Measurements from ENCODE around the gene NR1H3.

The NR1H3 gene

GRCh38 chr11:47269829-47270305 is 12.1 kb downstream of the NR1H3 start, which contains the start of gene MADD:
Gene MADD, plus strand, starts transcription at chr11:47270133.
- Histone ChIP-seq H3K4me2 (ENCODE audit: low read length) (peak within 1 kb of the TSS; percentile 76), H3K27me3 (ENCODE audit: insufficient read depth, low read length) (no peaks in the 10 kb centered on the region), H3K9ac (ENCODE audit: low read length) (peak within 1 kb of the TSS; percentile 85), H2AK5ac (ENCODE audit: low read length) (peak within 1 kb of the TSS; percentile 6), H3K79me1 (ENCODE audit: low read length) (peaks cover 17% of the 10 kb centered on the region), H3K27ac (ENCODE audit: low read depth, low read length) (peak within 1 kb of the TSS; percentile 95), H4K12ac (ENCODE audit: low read depth, low read length) (peak within 1 kb of the TSS; percentile 92), H3K4me1 (ENCODE audit: control insufficient read depth in 1 of 2, insufficient read depth in 2 of 2, low read length in 2 of 2) (peaks cover 15 to 23% of the 10 kb centered on the region in 2 experiments), H2BK120ac (ENCODE audit: insufficient read depth, low read length, poor library complexity) (peak within 1 kb of the TSS; percentile 84), H3K4ac (ENCODE audit: low read depth, low read length) (peak within 1 kb of the TSS; percentile 87), H2AFZ (ENCODE audit: insufficient read depth, low read length, poor library complexity) (peak within 1 kb of the TSS; percentile 86), H3K4me3 (ENCODE audit: low read depth, low read length) (peak within 1 kb of the TSS; percentile 86), H3K9me3 (ENCODE audit: insufficient read depth, low read depth, low read length) (no peaks in the 10 kb centered on the region), H3K23ac (ENCODE audit: low read length) (no peak within 1 kb of the TSS), H2BK5ac (ENCODE audit: low read depth, low read length, poor library complexity) (peak within 1 kb of the TSS; percentile 99), H4K91ac (ENCODE audit: low read depth, low read length) (peak within 1 kb of the TSS; percentile 94), H2BK12ac (ENCODE audit: low read length) (peak within 1 kb of the TSS; percentile 82), H3K18ac (ENCODE audit: low read length) (peak within 1 kb of the TSS; percentile 96), H3K36me3 (ENCODE audit: control insufficient read depth in 1 of 2, insufficient read depth in 2 of 2, low read length in 2 of 2) (peaks cover 5 to 6% of the 10 kb centered on the region in 2 experiments), H3K14ac (ENCODE audit: low read length) (peak within 1 kb of the TSS; percentile 85), H4K8ac (ENCODE audit: low read depth, low read length) (peak within 1 kb of the TSS; percentile 97), H3K79me2 (ENCODE audit: control insufficient read depth, insufficient read depth, low read length, poor library complexity) (peaks cover 5% of the 10 kb centered on the region)
- WGBS (ENCODE audit: extremely low coverage, insufficient coverage, insufficient read length): no CpG with 5 or more reads among the region's 57 CpGs
- DNase-seq: peak; percentile 49 to 66

GRCh38 chr11:47270331-47271271 is 12.8 kb downstream of the NR1H3 start:
- Histone ChIP-seq H3K4ac (ENCODE audit: low read depth, low read length) (peak overlapping the region; percentile 41), H3K14ac (ENCODE audit: low read length) (no peak overlapping the region), H2BK5ac (ENCODE audit: low read depth, low read length, poor library complexity) (peak overlapping the region; percentile 99), H3K79me1 (ENCODE audit: low read length) (peaks cover 17% of the 10 kb centered on the region), H3K9me3 (ENCODE audit: insufficient read depth, low read depth, low read length) (no peaks in the 10 kb centered on the region), H4K91ac (ENCODE audit: low read depth, low read length) (peak overlapping the region; percentile 94), H3K18ac (ENCODE audit: low read length) (peak overlapping the region; percentile 87), H4K8ac (ENCODE audit: low read depth, low read length) (peak overlapping the region; percentile 72), H3K4me1 (ENCODE audit: control insufficient read depth in 1 of 2, insufficient read depth in 2 of 2, low read length in 2 of 2) (peaks cover 15 to 22% of the 10 kb centered on the region in 2 experiments), H2BK120ac (ENCODE audit: insufficient read depth, low read length, poor library complexity) (no peak overlapping the region), H3K79me2 (ENCODE audit: control insufficient read depth, insufficient read depth, low read length, poor library complexity) (peaks cover 5% of the 10 kb centered on the region), H3K9ac (ENCODE audit: low read length) (peak overlapping the region; percentile 78), H2AK5ac (ENCODE audit: low read length) (no peak overlapping the region), H3K23ac (ENCODE audit: low read length) (no peak overlapping the region), H2BK12ac (ENCODE audit: low read length) (no peak overlapping the region), H3K27ac (ENCODE audit: low read depth, low read length) (peak overlapping the region; percentile 95), H3K4me2 (ENCODE audit: low read length) (peak overlapping the region; percentile 76), H3K27me3 (ENCODE audit: insufficient read depth, low read length) (no peaks in the 10 kb centered on the region), H3K4me3 (ENCODE audit: low read depth, low read length) (peak overlapping the region; percentile 86), H2AFZ (ENCODE audit: insufficient read depth, low read length, poor library complexity) (peak overlapping the region; percentile 86), H4K12ac (ENCODE audit: low read depth, low read length) (peak overlapping the region; percentile 27), H3K36me3 (ENCODE audit: control insufficient read depth in 1 of 2, insufficient read depth in 2 of 2, low read length in 2 of 2) (peaks cover 11 to 12% of the 10 kb centered on the region in 2 experiments)
- no CpG with 5 or more reads among the region's 34 CpGs for WGBS (ENCODE audit: extremely low coverage, insufficient coverage, insufficient read length)
- DNase-seq: peak; percentile 18 to 47

GRCh38 chr11:47271328-47271727 is 13.5 kb downstream of the NR1H3 start:
- H3K4me3 ChIP-seq (ENCODE audit: low read depth, low read length): no peak overlapping the region
- H3K27me3 ChIP-seq (ENCODE audit: insufficient read depth, low read length): no peaks in the 10 kb centered on the region
- H3K4me1 ChIP-seq (ENCODE audit: control insufficient read depth in 1 of 2, insufficient read depth in 2 of 2, low read length in 2 of 2): peaks cover 15 to 20% of the 10 kb centered on the region in 2 experiments
- DNase-seq: no peak
- WGBS (ENCODE audit: extremely low coverage, insufficient coverage, insufficient read length): no CpG with 5 or more reads among the region's 4 CpGs
- no peak overlapping the region for H4K91ac ChIP-seq (ENCODE audit: low read depth, low read length)
- H2BK12ac ChIP-seq (ENCODE audit: low read length): no peak overlapping the region
- no peak overlapping the region for H3K23ac ChIP-seq (ENCODE audit: low read length)
- no peak overlapping the region for H3K9ac ChIP-seq (ENCODE audit: low read length)
- H2AFZ ChIP-seq (ENCODE audit: insufficient read depth, low read length, poor library complexity): no peak overlapping the region
- no peak overlapping the region for H3K4ac ChIP-seq (ENCODE audit: low read depth, low read length)
- no peak overlapping the region for H2AK5ac ChIP-seq (ENCODE audit: low read length)
- no peak overlapping the region for H2BK120ac ChIP-seq (ENCODE audit: insufficient read depth, low read length, poor library complexity)
- no peaks in the 10 kb centered on the region for H3K9me3 ChIP-seq (ENCODE audit: insufficient read depth, low read depth, low read length)
- peaks cover 16 to 19% of the 10 kb centered on the region in 2 experiments for H3K36me3 ChIP-seq (ENCODE audit: control insufficient read depth in 1 of 2, insufficient read depth in 2 of 2, low read length in 2 of 2)
- no peak overlapping the region for H2BK5ac ChIP-seq (ENCODE audit: low read depth, low read length, poor library complexity)
- H3K4me2 ChIP-seq (ENCODE audit: low read length): no peak overlapping the region
- no peak overlapping the region for H3K14ac ChIP-seq (ENCODE audit: low read length)
- peaks cover 17% of the 10 kb centered on the region for H3K79me1 ChIP-seq (ENCODE audit: low read length)
- H3K18ac ChIP-seq (ENCODE audit: low read length): no peak overlapping the region
- peaks cover 5% of the 10 kb centered on the region for H3K79me2 ChIP-seq (ENCODE audit: control insufficient read depth, insufficient read depth, low read length, poor library complexity)
- no peak overlapping the region for H3K27ac ChIP-seq (ENCODE audit: low read depth, low read length)
- no peak overlapping the region for H4K12ac ChIP-seq (ENCODE audit: low read depth, low read length)
- no peak overlapping the region for H4K8ac ChIP-seq (ENCODE audit: low read depth, low read length)

- no peak overlapping the region for H3K14ac ChIP-seq (ENCODE audit: low read length)
- peaks cover 5% of the 10 kb centered on the region for H3K79me2 ChIP-seq (ENCODE audit: control insufficient read depth, insufficient read depth, low read length, poor library complexity)
- no peaks in the 10 kb centered on the region for H3K27me3 ChIP-seq (ENCODE audit: insufficient read depth, low read length)
- no peak overlapping the region for H3K27ac ChIP-seq (ENCODE audit: low read depth, low read length)
- H4K12ac ChIP-seq (ENCODE audit: low read depth, low read length): no peak overlapping the region
- no peak overlapping the region for H3K4me3 ChIP-seq (ENCODE audit: low read depth, low read length)
- H3K4ac ChIP-seq (ENCODE audit: low read depth, low read length): peak overlapping the region; percentile 39
- no peak overlapping the region for H3K23ac ChIP-seq (ENCODE audit: low read length)
- no peak overlapping the region for H2AK5ac ChIP-seq (ENCODE audit: low read length)
- no peaks in the 10 kb centered on the region for H3K9me3 ChIP-seq (ENCODE audit: insufficient read depth, low read depth, low read length)
- no peak overlapping the region for H3K18ac ChIP-seq (ENCODE audit: low read length)
- H2BK120ac ChIP-seq (ENCODE audit: insufficient read depth, low read length, poor library complexity): no peak overlapping the region
- H4K91ac ChIP-seq (ENCODE audit: low read depth, low read length): no peak overlapping the region
- peaks cover 17% of the 10 kb centered on the region for H3K79me1 ChIP-seq (ENCODE audit: low read length)
- no peak overlapping the region for H2BK12ac ChIP-seq (ENCODE audit: low read length)
- H3K4me2 ChIP-seq (ENCODE audit: low read length): no peak overlapping the region
- H2BK5ac ChIP-seq (ENCODE audit: low read depth, low read length, poor library complexity): no peak overlapping the region
- H2AFZ ChIP-seq (ENCODE audit: insufficient read depth, low read length, poor library complexity): no peak overlapping the region
- no peak overlapping the region for H4K8ac ChIP-seq (ENCODE audit: low read depth, low read length)
- peaks cover 15 to 20% of the 10 kb centered on the region in 2 experiments for H3K4me1 ChIP-seq (ENCODE audit: control insufficient read depth in 1 of 2, insufficient read depth in 2 of 2, low read length in 2 of 2)
- H3K36me3 ChIP-seq (ENCODE audit: control insufficient read depth in 1 of 2, insufficient read depth in 2 of 2, low read length in 2 of 2): peaks cover 20 to 26% of the 10 kb centered on the region in 2 experiments
- DNase-seq: no peak
- H3K9ac ChIP-seq (ENCODE audit: low read length): no peak overlapping the region
- no CpG with 5 or more reads among the region's 11 CpGs for WGBS (ENCODE audit: extremely low coverage, insufficient coverage, insufficient read length)
These were observed 14.3 kb downstream of the NR1H3 start for GRCh38 chr11:47271961-47272661.

All from trophoblast cell (in vitro differentiated cells and primary cell).